Activated CD8-positive, alpha-beta memory T cell treated with anti-CD3 and anti-CD28 coated beads for 36 hours (primary cell): Measurements from ENCODE around the gene THBS2. TPM values are rescaled to one million over a fixed set of nuclear protein-coding genes. Genes with fewer than 3 reads are reported as not detected.

Experiments
- CTCF ChIA-PET: fragments of 350-600 bp; sonication (Branson Sonifier 250); formaldehyde crosslinking; loops from one replicate; lab custom pipeline; 2021; ENCODE audit warnings: antibody characterized with exemption; lab: Charles Lee
- POLR2A ChIA-PET: fragments of 350-600 bp; sonication (Branson Sonifier 250); formaldehyde crosslinking; loops from one replicate; lab custom pipeline; 2021; ENCODE audit warnings: antibody characterized with exemption; lab: Charles Lee
- total RNA-seq, 2 experiments: library from RNA; stranded (reverse); gene quantifications; one replicate each; pipeline ENCODE4 v1.2.3, GENCODE V29; 2021

The THBS2 gene
- total RNA-seq, 2 experiments from 2014 or later = not detected

DNA sequence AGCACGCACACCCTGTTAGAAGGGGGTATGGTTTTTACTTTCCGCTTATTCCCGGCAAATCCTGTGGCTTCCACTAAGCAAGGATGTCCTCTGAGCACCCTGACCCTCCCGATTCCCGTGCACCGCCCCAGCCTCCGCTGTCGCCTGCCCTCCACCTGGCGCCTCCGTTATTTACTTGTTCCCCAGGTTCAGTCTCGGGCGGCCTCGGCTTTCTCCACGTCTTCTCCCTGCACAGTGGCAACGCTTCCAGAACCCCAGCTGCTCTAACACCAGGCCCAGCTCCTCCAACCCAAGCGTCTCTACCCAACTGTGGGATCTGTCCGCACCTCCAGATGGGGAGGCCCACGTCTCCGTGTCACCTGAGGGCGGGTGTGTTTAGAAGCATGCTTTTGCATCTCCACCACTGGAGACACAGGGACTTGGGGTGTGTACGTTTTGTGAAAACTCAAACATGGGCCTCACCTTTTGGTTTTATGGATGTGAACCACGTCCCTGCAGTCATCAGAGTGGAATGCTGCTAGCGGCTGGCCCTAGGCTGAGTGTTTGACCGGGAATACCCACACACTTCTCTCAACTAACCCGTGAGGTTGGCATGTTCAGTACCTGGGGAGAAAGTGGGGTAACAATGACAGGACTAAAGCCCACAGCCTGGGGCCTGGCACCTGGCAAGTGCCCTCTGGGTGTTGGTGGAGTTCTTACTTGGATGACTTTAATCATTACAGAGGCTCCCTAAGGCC is 79.9 kb downstream of the THBS2 start:
- POLR2A ChIA-PET = no interaction called here
- CTCF ChIA-PET = no interaction called here

DNA sequence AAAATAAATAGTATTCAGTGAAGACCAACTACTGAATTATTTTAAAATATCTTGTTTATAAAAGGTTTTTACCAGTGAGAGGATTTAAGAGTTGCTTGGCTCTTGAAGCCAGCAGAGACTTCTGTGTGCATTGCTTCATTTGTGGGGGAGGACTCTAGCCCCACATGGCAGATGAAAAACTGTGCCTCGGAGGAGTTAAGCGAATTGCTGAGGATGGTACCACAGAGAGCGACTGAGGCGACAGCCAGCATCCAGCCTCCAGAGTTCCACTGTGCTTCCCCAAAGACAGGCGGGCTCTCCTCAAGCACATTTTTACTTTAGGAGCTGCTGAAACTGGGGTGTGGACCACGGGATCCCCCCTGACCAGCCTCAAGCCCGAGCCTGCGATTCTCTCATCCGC is 80.7 kb downstream of the THBS2 start:
- CTCF ChIA-PET = no interaction called here
- POLR2A ChIA-PET = no interaction called here

DNA sequence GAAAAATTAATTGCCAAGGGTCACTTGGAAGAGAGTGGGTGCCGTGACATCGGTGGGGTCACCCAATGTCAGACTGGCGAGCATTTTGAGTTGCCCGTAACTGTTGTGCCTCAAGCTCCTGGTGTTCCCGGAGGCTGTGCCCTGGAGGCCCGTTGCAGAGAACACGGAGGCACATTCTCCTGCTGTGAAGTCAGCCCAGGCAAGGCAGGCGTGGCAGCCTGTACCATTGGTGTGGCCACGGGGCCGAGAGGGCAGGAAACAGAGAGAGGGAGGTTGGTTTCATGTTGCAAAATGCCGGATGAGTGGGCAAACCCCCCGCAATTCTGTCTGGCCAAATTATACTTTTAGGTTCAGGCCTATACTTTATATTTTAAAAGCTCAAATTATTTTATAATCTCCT is 81.2 kb downstream of the THBS2 start:
- POLR2A ChIA-PET = no interaction called here
- CTCF ChIA-PET = no interaction called here

DNA sequence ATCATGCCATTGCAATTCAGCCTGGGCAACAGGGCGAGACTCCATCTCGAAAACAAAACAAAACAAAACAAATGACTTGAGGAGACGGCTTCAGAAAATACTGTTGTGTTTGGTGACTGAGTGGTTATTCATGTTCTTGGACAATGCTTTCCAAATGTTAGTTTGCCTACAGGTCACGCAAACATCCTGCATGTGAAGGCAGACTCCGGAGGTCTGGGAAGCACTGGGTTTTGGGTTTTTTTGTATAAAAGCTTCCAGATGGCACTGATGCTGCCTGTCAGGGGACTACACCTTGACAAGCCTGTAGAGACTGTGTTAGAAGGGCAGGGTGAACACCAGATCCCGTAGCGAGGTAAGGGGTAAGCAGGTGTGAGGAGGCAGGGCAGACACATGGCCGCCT is 81.7 kb downstream of the THBS2 start:
- ChIA-PET CTCF (no interaction called here), POLR2A (no interaction called here)

DNA sequence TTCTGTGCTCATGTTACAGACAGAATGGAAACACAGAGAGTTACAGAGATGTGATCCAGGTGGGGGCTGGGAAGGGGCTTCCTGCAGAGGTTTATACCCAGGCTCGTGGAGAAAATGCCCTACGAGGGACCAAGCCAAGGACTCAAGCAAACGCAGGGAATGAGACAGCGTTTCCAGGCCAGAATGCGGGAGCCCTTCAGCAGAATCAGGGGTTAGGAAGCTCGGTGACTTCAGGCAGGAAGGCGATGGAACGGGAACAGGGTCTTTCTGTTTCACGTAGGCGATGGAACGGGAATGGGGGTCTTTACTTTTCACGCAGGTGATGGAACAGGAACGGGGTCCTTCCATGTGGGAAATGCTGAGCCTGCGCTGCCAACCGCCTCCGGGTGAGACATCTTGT is 82.6 kb downstream of the THBS2 start:
- POLR2A ChIA-PET = no interaction called here
- CTCF ChIA-PET = no interaction called here

DNA sequence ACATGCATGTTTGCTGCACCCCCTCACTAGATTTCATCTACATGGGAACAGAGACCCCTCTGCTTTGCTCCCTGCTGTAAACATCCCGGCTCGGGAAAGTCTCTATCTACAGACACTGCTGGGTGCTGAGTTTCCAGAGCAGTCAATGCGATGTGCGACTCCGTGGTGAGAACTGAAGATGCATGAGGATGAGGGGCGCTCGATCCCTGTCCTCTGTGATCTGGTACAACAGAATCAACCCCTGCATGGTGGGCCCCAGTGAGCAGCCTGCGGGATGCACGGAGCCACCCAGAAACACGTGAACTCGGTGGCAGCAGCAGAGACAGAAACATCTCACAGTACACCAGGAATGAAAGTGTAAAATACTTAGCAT is 83.1 kb downstream of the THBS2 start:
- POLR2A ChIA-PET = no interaction called here
- CTCF ChIA-PET = no interaction called here

DNA sequence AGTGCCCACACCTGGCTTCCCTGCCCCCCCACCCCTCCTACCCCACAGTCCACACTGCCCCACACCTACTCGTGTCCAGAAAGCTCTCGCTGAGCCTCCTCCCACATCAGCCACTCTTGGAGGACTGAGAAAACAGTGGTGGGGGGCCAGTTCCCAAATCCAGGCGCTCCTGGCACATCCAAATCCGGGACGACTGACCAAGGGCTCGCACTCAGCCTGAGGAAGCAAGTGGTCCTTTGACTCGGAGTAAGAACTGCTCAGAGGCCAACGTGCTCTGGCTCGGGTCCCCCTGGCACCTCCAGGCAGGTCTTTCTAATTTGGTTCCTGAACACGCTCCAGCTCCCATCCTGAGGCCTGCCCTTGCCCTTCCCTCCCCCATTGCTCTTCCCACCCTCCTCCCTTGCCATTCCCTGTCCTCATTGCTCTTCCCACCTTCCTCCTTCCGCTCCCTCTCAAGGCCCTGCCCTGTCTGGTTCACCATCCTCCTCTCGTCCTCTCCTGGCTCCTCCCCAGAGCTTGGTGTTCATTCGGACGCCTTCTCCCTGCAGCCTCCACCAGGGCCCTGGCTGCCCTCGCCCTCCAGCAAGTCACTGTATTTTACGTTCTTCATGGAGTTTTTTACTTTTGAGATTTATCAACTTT is 83.6 kb downstream of the THBS2 start:
- ChIA-PET POLR2A (no interaction called here), CTCF (no interaction called here)

DNA sequence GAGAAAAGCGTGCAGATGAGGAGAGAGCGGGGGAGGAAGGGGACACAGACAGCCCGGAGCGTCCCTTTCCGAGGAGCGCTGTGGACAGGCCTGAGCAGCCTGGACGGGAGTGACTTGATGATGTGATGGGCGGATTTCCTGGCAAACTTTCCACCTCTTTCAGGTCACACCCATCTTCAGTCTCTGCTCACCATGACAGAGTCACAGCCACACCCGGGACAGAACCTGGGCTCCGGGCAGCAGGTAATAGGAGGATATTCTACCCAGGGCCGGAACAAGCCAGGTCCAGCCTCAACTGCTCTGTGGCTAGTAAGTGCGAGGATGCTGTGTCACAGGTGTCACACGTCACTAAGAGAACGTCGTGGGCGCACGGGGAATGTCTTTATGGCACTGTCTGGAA is 84.3 kb downstream of the THBS2 start:
- CTCF ChIA-PET = no interaction called here
- POLR2A ChIA-PET = no interaction called here

DNA sequence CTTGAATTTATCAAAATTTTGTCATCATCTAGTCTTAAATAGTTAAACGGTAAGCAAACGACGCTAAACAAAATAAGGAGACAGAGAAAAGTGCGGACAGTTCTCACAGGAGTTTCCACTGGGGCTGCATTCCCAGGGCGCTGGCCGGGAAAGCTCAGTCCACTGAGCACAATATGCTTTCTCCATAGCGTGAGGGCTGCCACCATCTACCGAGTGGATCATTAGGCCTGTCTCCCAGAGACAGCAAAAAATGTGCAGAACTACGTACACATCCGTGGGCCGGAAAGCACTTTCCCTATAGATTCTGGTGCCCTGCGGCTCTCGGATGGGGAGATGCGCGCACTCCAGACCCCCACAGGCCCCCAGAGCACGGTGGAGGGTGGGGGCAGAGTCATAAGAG is 84.9 kb downstream of the THBS2 start:
- CTCF ChIA-PET = no interaction called here
- POLR2A ChIA-PET = no interaction called here

DNA sequence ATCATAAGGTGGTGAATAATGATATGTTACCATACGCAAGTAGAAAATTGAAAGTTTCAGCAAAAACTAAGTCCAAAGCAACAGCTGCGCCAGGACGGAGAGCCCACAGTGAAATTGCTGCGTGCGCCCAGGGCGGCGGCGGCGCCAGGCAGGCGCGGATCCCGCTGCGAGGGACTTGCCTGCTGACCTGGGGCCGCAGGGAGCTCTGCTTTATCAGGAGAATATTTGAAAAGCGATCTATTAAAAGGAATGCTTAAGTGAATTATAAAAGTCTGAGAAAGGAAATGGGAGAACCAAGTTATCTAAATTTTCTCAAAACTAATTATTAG is 85.4 kb downstream of the THBS2 start:
- ChIA-PET CTCF (no interaction called here), POLR2A (no interaction called here)

DNA sequence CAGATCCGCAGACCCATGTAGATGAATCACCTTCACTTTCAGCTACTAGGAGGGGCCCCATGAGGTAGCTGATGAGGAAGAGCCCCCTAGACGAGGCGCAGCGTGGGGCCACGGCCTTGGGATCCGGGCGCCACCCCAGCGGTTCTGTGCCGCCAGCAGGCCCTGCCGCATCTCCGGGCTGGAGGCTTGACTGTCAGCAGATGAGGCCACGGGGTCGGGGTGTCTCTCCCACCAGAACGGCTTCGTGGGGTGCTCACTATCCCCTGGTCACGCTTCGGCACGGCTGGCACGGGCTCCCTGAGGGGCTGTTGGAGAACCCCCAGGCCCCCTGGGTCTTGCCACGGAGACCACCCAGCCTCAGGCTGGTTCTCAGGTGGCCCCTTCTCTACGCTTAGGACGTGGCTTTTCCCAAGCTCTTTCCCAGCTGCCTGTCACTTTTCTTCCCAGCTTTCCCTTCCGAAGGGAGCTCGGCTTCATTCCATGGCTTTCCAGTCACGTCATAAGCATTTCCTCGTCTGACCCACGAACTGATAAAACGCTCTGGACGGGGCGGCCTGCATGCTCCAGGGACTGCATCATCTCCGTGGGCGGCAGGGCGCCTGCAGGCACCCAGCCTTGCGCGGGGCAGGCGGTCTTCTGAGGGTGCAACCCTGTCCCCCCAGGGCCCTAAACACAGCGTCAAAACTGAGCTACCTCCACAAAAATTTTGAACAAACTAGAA is 85.9 kb downstream of the THBS2 start:
- POLR2A ChIA-PET = no interaction called here
- CTCF ChIA-PET = no interaction called here

DNA sequence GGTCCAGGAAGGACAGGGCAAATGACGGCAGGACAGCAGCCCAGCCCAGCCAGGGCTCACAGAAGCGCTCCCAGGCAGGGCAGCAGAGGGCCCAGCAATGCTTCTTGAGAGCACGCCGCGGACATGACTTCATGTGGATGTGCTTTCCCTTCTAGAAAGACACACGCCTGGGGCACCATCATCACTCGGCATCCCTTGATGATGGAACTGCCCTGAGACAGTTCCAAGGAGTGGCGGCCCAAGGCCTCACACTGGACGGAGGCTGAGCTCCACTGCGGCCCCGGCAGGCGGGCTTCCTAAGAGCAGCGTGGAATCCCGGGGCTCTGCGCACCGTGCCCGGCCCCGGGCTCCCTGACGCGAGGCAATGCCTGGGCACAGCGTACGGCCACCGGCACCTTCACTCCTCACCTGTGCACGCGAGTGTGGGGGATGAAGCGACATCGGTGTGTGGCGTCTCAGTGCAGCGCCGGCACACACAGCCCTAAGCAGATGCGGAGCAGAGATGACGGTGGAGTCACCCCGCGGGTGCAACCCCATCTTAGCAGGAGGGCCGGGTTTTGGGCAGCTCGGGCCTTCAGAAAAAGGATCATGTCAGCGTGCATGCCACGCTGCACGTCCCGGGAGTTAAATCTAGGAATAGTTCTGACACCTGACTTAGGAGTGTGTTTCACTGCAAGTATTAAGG is 86.6 kb downstream of the THBS2 start:
- ChIA-PET POLR2A (no interaction called here), CTCF (no interaction called here)
